ENCODE data around the gene ALAD. TPM values are rescaled to one million over a fixed set of nuclear protein-coding genes. Genes with fewer than 3 reads are reported as not detected.

The ALAD gene
- total RNA-seq, 1 experiment from 2014 or later: 18.9 TPM

- H3K4me1 ChIP-seq (ENCODE audit: insufficient read depth, low read length, poor library complexity, severe bottlenecking): no peaks in the 10 kb centered on the region
- ChIA-PET POLR2A (ENCODE audit: low non-redundant PET) (no interaction called here), CTCF (interaction anchor here (0.7 kb wide), 1 partner anchor 84 kb away, joined by 5 read pairs; no protein-coding TSS in a partner anchor)
- no peak for DNase-seq (ENCODE audit: low spot score)
- H3K36me3 ChIP-seq (ENCODE audit: insufficient read depth, low read length, poor library complexity, severe bottlenecking): peaks cover 4% of the 10 kb centered on the region
- no peaks in the 10 kb centered on the region for H3K27me3 ChIP-seq (replicated peaks; ENCODE audit: insufficient read depth, low read depth, low read length, poor library complexity)
- no peaks in the 10 kb centered on the region for H3K9me3 ChIP-seq (ENCODE audit: low read depth, low read length, poor library complexity, severe bottlenecking)
- no TSS peak for BruUV-seq (replicated peaks)
- no peak overlapping the region for H3K4me3 ChIP-seq (ENCODE audit: low read depth, low read length, poor library complexity, severe bottlenecking)
- TF ChIP-seq EZH2 (IDR thresholded peaks at IDR 0.05; ENCODE audit: borderline replicate concordance, low read depth, low read length, poor library complexity, severe bottlenecking) (no peak), CTCF (conservative IDR thresholded peaks at IDR 0.05; ENCODE audit: low read depth, low read length) (no peak)
- intact Hi-C loops (cut with micrococcal nuclease; ENCODE audit: unreplicated experiment): no loop called here
- no peak overlapping the region for H3K27ac ChIP-seq (ENCODE audit: low read depth, low read length, poor library complexity, severe bottlenecking)
Measured at GRCh38 chr9:113395000-113395861, 5.9 kb downstream of the ALAD start.

- Histone ChIP-seq H3K9me3 (ENCODE audit: low read depth, low read length, poor library complexity, severe bottlenecking) (no peaks in the 10 kb centered on the region), H3K27me3 (replicated peaks; ENCODE audit: insufficient read depth, low read depth, low read length, poor library complexity) (no peaks in the 10 kb centered on the region), H3K27ac (ENCODE audit: low read depth, low read length, poor library complexity, severe bottlenecking) (no peak overlapping the region), H3K36me3 (ENCODE audit: insufficient read depth, low read length, poor library complexity, severe bottlenecking) (peaks cover 4% of the 10 kb centered on the region), H3K4me1 (ENCODE audit: insufficient read depth, low read length, poor library complexity, severe bottlenecking) (no peaks in the 10 kb centered on the region), H3K4me3 (ENCODE audit: low read depth, low read length, poor library complexity, severe bottlenecking) (no peak overlapping the region)
- DNase-seq (ENCODE audit: low spot score): no peak
- no TSS peak for BruUV-seq (replicated peaks)
- CTCF ChIA-PET: no interaction called here
- intact Hi-C loops (cut with micrococcal nuclease; ENCODE audit: unreplicated experiment): no loop called here
- TF ChIP-seq CTCF (conservative IDR thresholded peaks at IDR 0.05; ENCODE audit: low read depth, low read length) (no peak), EZH2 (IDR thresholded peaks at IDR 0.05; ENCODE audit: borderline replicate concordance, low read depth, low read length, poor library complexity, severe bottlenecking) (no peak)
- POLR2A ChIA-PET (ENCODE audit: low non-redundant PET): no interaction called here
Measured at GRCh38 chr9:113393281-113393680, 7.8 kb downstream of the ALAD start.

GRCh38 chr9:113391917-113392316, 9.2 kb downstream of the ALAD start:
- BruUV-seq (replicated peaks): no TSS peak
- no peak for TF ChIP-seq CTCF (conservative IDR thresholded peaks at IDR 0.05; ENCODE audit: low read depth, low read length)
- no peak for TF ChIP-seq EZH2 (IDR thresholded peaks at IDR 0.05; ENCODE audit: borderline replicate concordance, low read depth, low read length, poor library complexity, severe bottlenecking)
- CTCF ChIA-PET: no interaction called here
- intact Hi-C loops (cut with micrococcal nuclease; ENCODE audit: unreplicated experiment): no loop called here
- Histone ChIP-seq H3K4me3 (ENCODE audit: low read depth, low read length, poor library complexity, severe bottlenecking) (no peak overlapping the region), H3K9me3 (ENCODE audit: low read depth, low read length, poor library complexity, severe bottlenecking) (no peaks in the 10 kb centered on the region), H3K4me1 (ENCODE audit: insufficient read depth, low read length, poor library complexity, severe bottlenecking) (no peaks in the 10 kb centered on the region), H3K27ac (ENCODE audit: low read depth, low read length, poor library complexity, severe bottlenecking) (no peak overlapping the region), H3K36me3 (ENCODE audit: insufficient read depth, low read length, poor library complexity, severe bottlenecking) (peaks cover 4% of the 10 kb centered on the region), H3K27me3 (replicated peaks; ENCODE audit: insufficient read depth, low read depth, low read length, poor library complexity) (no peaks in the 10 kb centered on the region)
- POLR2A ChIA-PET (ENCODE audit: low non-redundant PET): no interaction called here
- DNase-seq (ENCODE audit: low spot score): no peak
